Cardiac muscle cell (in vitro differentiated cells and primary cell): Measurements from ENCODE around the gene ARHGEF37. TPM values are rescaled to one million over a fixed set of nuclear protein-coding genes. Genes with fewer than 3 reads are reported as not detected.
"Not testable (repeated sequence)": the region's sequence is repeated elsewhere in the genome, so short reads cannot be mapped to it uniquely, and the experiment has no call there.

Source experiments
- DNase-seq, 2 donors: peaks; one replicate each; pipeline versions ENCODE4 v3.0.0 to v3.0.0-alpha.2; 2010 to 2017; ENCODE audit warnings: low read depth in 1 of 2, low spot score in 1 of 2
- H3K27ac ChIP-seq: fragments of 200-600 bp; sonication (generic); 2 replicates; pipeline ENCODE4 v1.5.1; 2016
- H3K27me3 ChIP-seq: fragments of 200-600 bp; sonication (generic); 2 replicates; pipeline ENCODE4 v1.6.0; 2016; ENCODE audit warnings: control low read depth
- H3K36me3 ChIP-seq: fragments of 200-600 bp; sonication (generic); 2 replicates; pipeline ENCODE4 v1.5.1; 2016; ENCODE audit warnings: control low read depth
- H3K4me1 ChIP-seq: fragments of 200-600 bp; sonication (generic); 2 replicates; pipeline ENCODE4 v1.8.1; 2017; ENCODE audit warnings: low read depth, mild to moderate bottlenecking, mixed run types
- H3K4me3 ChIP-seq: fragments of 200-600 bp; sonication (generic); 2 replicates; pipeline ENCODE4 v1.5.1; 2016; ENCODE audit warnings: mild to moderate bottlenecking
- H3K9me3 ChIP-seq: fragments of 200-600 bp; sonication (generic); 2 replicates; pipeline ENCODE4 v1.5.1; 2017; ENCODE audit warnings: low read depth, mild to moderate bottlenecking, control low read depth
- CTCF ChIP-seq: IDR thresholded peaks from 2 replicates; pipeline ENCODE4 v1.5.1; 2012; ENCODE audit warnings: low read depth, mild to moderate bottlenecking, low read length
- polyA plus RNA-seq: library from polyadenylated mRNA; unstranded; fragments of >200 nt; fragmentation: Nextera tagmentation; extraction: Ambion mirVana; gene quantifications from 2 replicates; pipeline ENCODE4 v1.2.1, GENCODE V29; 2016
- total RNA-seq: library from RNA; depleted of rRNA; stranded (reverse); fragments of >200 nt; gene quantifications from 2 replicates; pipeline ENCODE4 v1.2.3, GENCODE V29; 2016

ARHGEF37 gene
- total and polyA plus RNA-seq, 2 experiments from 2014 or later, result 4.2 to 6.3 TPM

GRCh38 chr5:149596712-149597111, 15.4 kb downstream of the ARHGEF37 start:
- no peaks in the 10 kb centered on the region for H3K9me3 ChIP-seq
- TF ChIP-seq CTCF, result no peak
- H3K4me3 ChIP-seq, result no peak overlapping the region
- no peaks in the 10 kb centered on the region for H3K36me3 ChIP-seq
- H3K4me1 ChIP-seq, result no peaks in the 10 kb centered on the region
- no peak for DNase-seq
- no peak overlapping the region for H3K27ac ChIP-seq
- H3K27me3 ChIP-seq, result no peaks in the 10 kb centered on the region

- Histone ChIP-seq H3K27ac (no peak overlapping the region), H3K36me3 (no peaks in the 10 kb centered on the region), H3K9me3 (no peaks in the 10 kb centered on the region), H3K4me1 (no peaks in the 10 kb centered on the region), H3K27me3 (no peaks in the 10 kb centered on the region), H3K4me3 (no peak overlapping the region)
- TF ChIP-seq CTCF, result no peak
- no peak for DNase-seq
These were observed 16.3 kb downstream of the ARHGEF37 start for GRCh38 chr5:149597618-149598017.

GRCh38 chr5:149598234-149598633, 16.9 kb downstream of the ARHGEF37 start:
- not testable (repeated sequence) for H3K4me3 ChIP-seq, DNase-seq, H3K9me3 ChIP-seq, H3K27ac ChIP-seq, H3K27me3 ChIP-seq, H3K4me1 ChIP-seq, H3K36me3 ChIP-seq

- H3K27ac ChIP-seq, result no peak overlapping the region
- H3K4me1 ChIP-seq, result no peaks in the 10 kb centered on the region
- H3K27me3 ChIP-seq, result no peaks in the 10 kb centered on the region
- DNase-seq, result no peak
- H3K9me3 ChIP-seq, result no peaks in the 10 kb centered on the region
- no peaks in the 10 kb centered on the region for H3K36me3 ChIP-seq
- H3K4me3 ChIP-seq, result no peak overlapping the region
- TF ChIP-seq CTCF, result no peak
These were observed 17.7 kb downstream of the ARHGEF37 start for GRCh38 chr5:149598966-149599365.

- Histone ChIP-seq H3K4me1 (no peaks in the 10 kb centered on the region), H3K27me3 (no peaks in the 10 kb centered on the region), H3K36me3 (no peaks in the 10 kb centered on the region), H3K27ac (no peak overlapping the region), H3K9me3 (no peaks in the 10 kb centered on the region), H3K4me3 (no peak overlapping the region)
- DNase-seq, result no peak
- no peak for TF ChIP-seq CTCF
These were observed 18.1 kb downstream of the ARHGEF37 start for GRCh38 chr5:149599375-149599774.

- Histone ChIP-seq H3K4me3 (no peak overlapping the region), H3K27ac (no peak overlapping the region), H3K4me1 (no peaks in the 10 kb centered on the region), H3K36me3 (no peaks in the 10 kb centered on the region), H3K27me3 (no peaks in the 10 kb centered on the region), H3K9me3 (no peaks in the 10 kb centered on the region)
- DNase-seq, result no peak
- TF ChIP-seq CTCF, result no peak
These were observed 19.6 kb downstream of the ARHGEF37 start for GRCh38 chr5:149600932-149601331.
